Natural killer cell (primary cell): ENCODE results near the gene PDHB. TPM values are rescaled to one million over a fixed set of nuclear protein-coding genes. Genes with fewer than 3 reads are reported as not detected.

Experiments
- ATAC-seq, 3 donors: fragments of 150-1000 bp in 2 of 3; fragments of 200-7000 bp in 1 of 3; cut with Tn5 transposase; 1 replicate in 1 of 3; 2 replicates in 2 of 3; pipeline ENCODE4 v1.10.0; 2021; ENCODE audit warnings: mild to moderate bottlenecking in 2 of 3, moderate library complexity in 2 of 3
- DNase-seq, 2 donors: peaks; one replicate each; pipeline versions ENCODE4 v3.0.0 to v3.0.0-alpha.2; 2013 to 2021; ENCODE audit warnings: mixed read lengths in 1 of 2
- H3K27ac ChIP-seq: one replicate; pipeline ENCODE4 v1.5.1; 2013; ENCODE audit warnings: mild to moderate bottlenecking, low read length
- H3K27me3 ChIP-seq: one replicate; pipeline ENCODE4 v1.6.1; 2013; ENCODE audit warnings: low read length; ENCODE audit not compliant: control insufficient read depth, insufficient read depth
- H3K36me3 ChIP-seq: one replicate; pipeline ENCODE4 v1.6.1; 2013; ENCODE audit warnings: low read length; ENCODE audit not compliant: control insufficient read depth, insufficient read depth
- H3K4me1 ChIP-seq: one replicate; pipeline ENCODE4 v1.6.1; 2013; ENCODE audit warnings: low read length; ENCODE audit not compliant: control insufficient read depth, insufficient read depth
- H3K4me3 ChIP-seq: one replicate; pipeline ENCODE4 v1.5.1; 2013; ENCODE audit warnings: low read length
- H3K9me3 ChIP-seq: one replicate; pipeline ENCODE4 v1.6.1; 2013; ENCODE audit warnings: low read length; ENCODE audit not compliant: control insufficient read depth, insufficient read depth
- H3K27ac Mint-ChIP-seq, 2 donors: one replicate each; pipeline ENCODE4 v1.8.0; 2022; ENCODE audit warnings: mild to moderate bottlenecking in 2 of 2, mixed read lengths in 2 of 2, moderate library complexity in 1 of 2
- H3K27me3 Mint-ChIP-seq, 2 donors: one replicate each; pipeline ENCODE4 v1.8.0; 2022; ENCODE audit warnings: low read depth in 2 of 2, mixed read lengths in 2 of 2
- H3K36me3 Mint-ChIP-seq: one replicate; pipeline ENCODE4 v1.8.0; 2022; ENCODE audit warnings: mixed read lengths
- H3K4me1 Mint-ChIP-seq, 2 donors: one replicate each; pipeline ENCODE4 v1.8.0; 2022; ENCODE audit warnings: mixed read lengths in 2 of 2
- H3K4me3 Mint-ChIP-seq: one replicate; pipeline ENCODE4 v1.8.0; 2022; ENCODE audit warnings: mild to moderate bottlenecking, moderate library complexity, mixed read lengths
- H3K9me3 Mint-ChIP-seq, 2 donors: one replicate each; pipeline ENCODE4 v1.8.0; 2022; ENCODE audit warnings: mixed read lengths in 2 of 2
- CTCF ChIP-seq: fragments of 200-600 bp; IDR thresholded peaks from one replicate; pipeline ENCODE4 v1.8.0; 2022; ENCODE audit warnings: antibody characterized with exemption
- WGBS: methylation state at CpG from one replicate; pipeline ENCODE4 v1.1.7; 2013; ENCODE audit warnings: missing lambda C conversion rate; ENCODE audit not compliant: insufficient coverage; 5-methylcytosine and 5-hydroxymethylcytosine counted together
- intact Hi-C: fragments of 100-400 bp; cut with micrococcal nuclease; formaldehyde crosslinking; loops from one replicate; pipeline ENCODE4 v1.14.2; 2022
- total RNA-seq, 4 donors: library from RNA; stranded (reverse); fragments of 120-200 nt in 1 of 4; gene quantifications; one replicate each; pipeline versions ENCODE4 v1.2.3 to v1.2.4, GENCODE V29; 2013 to 2022

Gene PDHB
- total RNA-seq, 3 donors from 2014 or later (not counting 1 experiment from before 2014, with no cell fraction given), result 33.7 to 52.4 (median 39.9) TPM

DNA sequence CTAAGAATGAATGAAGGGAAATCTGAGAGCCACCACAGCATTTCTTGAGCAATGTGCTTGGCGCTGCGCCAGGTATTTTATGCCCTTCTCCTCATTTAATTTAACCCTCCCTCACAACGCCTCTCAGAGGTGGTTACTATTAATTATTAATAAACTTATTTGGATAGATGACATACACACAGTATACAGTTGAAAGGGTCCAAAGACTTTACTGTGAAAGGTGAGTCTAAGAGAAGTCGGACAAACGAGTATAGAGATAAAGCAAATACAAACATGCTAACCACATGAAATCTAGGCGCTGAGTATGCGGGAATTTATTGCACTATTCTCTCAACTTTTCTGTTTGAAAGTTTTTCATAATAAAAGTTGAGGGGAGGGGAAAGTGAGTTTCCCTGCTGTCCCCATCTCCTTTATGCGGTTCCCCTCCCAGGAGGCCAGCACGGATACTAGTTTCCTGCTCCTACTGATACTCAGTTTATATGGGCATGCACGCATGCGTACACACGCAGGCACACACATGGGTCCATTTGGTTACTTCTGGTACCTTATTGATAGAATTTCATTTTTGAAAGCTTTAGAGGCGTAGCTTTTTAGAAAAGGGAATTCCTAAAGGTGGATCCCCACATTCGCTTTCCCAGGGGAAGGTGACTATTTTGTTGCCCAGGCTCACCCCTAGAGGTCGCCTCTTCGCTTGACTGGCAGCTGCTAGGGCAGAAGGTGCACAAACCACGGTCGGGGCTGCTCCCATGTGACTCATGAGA is 29.7 kb upstream of the PDHB start:
- Mint-ChIP-seq H3K27me3 (no peaks in the 10 kb centered on the region), H3K9me3 (no peaks in the 10 kb centered on the region), H3K4me3 (peak overlapping the region; percentile 35), H3K27ac (peak overlapping the region in 1 of 2 donors; percentile 36), H3K4me1 (peaks cover 8 to 12% of the 10 kb centered on the region in 2 donors), H3K36me3 (no peaks in the 10 kb centered on the region)
- Histone ChIP-seq H3K27ac (no peak overlapping the region), H3K4me3 (no peak overlapping the region), H3K27me3 (no peaks in the 10 kb centered on the region), H3K4me1 (peaks cover 12% of the 10 kb centered on the region), H3K36me3 (no peaks in the 10 kb centered on the region), H3K9me3 (no peaks in the 10 kb centered on the region)
- intact Hi-C loops, result loop anchor here (1.0 kb wide), 1 partner anchor 69 kb away; no protein-coding TSS in a partner anchor
- TF ChIP-seq CTCF, result peak; percentile 94
- DNase-seq (peak; percentile 63 to 79), ATAC-seq (peak; percentile 93 to 99 (median 98))
- 8% methylated on average over 11 of the region's 18 CpGs for WGBS

DNA sequence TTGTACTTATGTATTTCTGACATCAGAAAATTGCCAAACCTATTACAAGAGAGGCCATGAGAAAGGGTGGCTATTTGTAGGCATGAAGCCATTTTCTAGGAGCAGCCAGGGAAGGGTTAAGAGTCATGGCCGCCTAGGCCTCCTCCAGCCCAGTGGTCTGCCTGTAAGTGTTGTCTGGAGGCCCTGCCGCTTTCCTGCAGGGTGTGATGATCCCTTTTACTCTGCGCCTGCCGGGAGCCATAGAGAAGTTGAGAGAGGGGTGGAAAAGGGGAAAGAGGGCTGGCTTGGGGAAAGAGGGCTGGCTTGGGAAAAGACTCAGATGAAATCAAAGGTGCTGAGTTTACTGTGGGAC is 29.2 kb upstream of the PDHB start:
- no peak for ATAC-seq
- Mint-ChIP-seq H3K4me3 (no peak overlapping the region), H3K36me3 (no peaks in the 10 kb centered on the region), H3K9me3 (no peaks in the 10 kb centered on the region), H3K27me3 (no peaks in the 10 kb centered on the region), H3K4me1 (peaks cover 8 to 12% of the 10 kb centered on the region in 2 donors), H3K27ac (no peak overlapping the region)
- H3K4me1 ChIP-seq, result peaks cover 12% of the 10 kb centered on the region
- TF ChIP-seq CTCF, result no peak
- no peak overlapping the region for H3K4me3 ChIP-seq
- H3K27ac ChIP-seq, result no peak overlapping the region
- DNase-seq, result no peak
- WGBS, result 97% methylated on average over 4 of the region's 4 CpGs
- no peaks in the 10 kb centered on the region for H3K9me3 ChIP-seq
- no peaks in the 10 kb centered on the region for H3K36me3 ChIP-seq
- intact Hi-C loops, result loop anchor here (1.0 kb wide), 1 partner anchor 69 kb away; no protein-coding TSS in a partner anchor
- H3K27me3 ChIP-seq, result no peaks in the 10 kb centered on the region

DNA sequence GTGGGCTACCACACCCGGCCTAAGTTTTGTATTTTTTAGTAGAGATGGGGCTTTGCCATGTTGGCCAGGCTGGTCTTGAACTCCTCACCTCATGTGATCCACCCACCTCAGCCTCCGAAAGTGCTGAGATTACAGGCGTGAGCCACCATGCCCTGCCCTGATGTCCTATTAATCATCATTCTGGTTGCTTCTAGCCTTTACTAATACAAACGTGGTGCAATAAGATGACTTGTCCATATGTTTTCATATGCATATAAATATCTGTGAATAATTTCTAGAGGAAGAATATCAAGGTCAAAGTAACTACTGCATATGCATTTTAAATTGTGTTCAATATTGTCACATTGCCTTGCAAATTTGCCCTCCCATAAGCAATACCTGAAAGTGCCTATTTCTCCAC is 25.5 kb upstream of the PDHB start:
- no peaks in the 10 kb centered on the region for H3K27me3 Mint-ChIP-seq

More for the DNA sequence above, 25.5 kb upstream of the PDHB start:
- Histone ChIP-seq H3K9me3 (peaks cover 9% of the 10 kb centered on the region), H3K27ac (no peak overlapping the region), H3K27me3 (no peaks in the 10 kb centered on the region), H3K36me3 (no peaks in the 10 kb centered on the region), H3K4me3 (no peak overlapping the region), H3K4me1 (peaks cover 7% of the 10 kb centered on the region)
- DNase-seq (no peak), ATAC-seq (no peak)
- peaks cover 8 to 11% of the 10 kb centered on the region in 2 donors for H3K4me1 Mint-ChIP-seq
- intact Hi-C loops, result no loop called here
- 96% methylated on average over 3 of the region's 4 CpGs for WGBS
- H3K27ac Mint-ChIP-seq, result no peak overlapping the region
- H3K4me3 Mint-ChIP-seq, result no peak overlapping the region
- H3K9me3 Mint-ChIP-seq, result peaks cover 3% of the 10 kb centered on the region in 2 donors
- H3K36me3 Mint-ChIP-seq, result peaks cover 16% of the 10 kb centered on the region
- no peak for TF ChIP-seq CTCF
